Measurements from ENCODE around the gene CDCA7.
"Not testable (repeated sequence)": the region's sequence is repeated elsewhere in the genome, so short reads cannot be mapped to it uniquely, and the experiment has no call there.

CDCA7 gene

GRCh38 chr2:173354582-173355131 lies at the start of gene CDCA7:
Gene CDCA7 (plus strand): TSS chr2:173354872. CDS start chr2:173354964, 92 bp downstream.
- DNase-seq (ENCODE audit: low read depth) = peak; percentile 42

GRCh38 chr2:173305303-173305702 lies 49.4 kb upstream of the CDCA7 start:
- no peak for DNase-seq (ENCODE audit: low read depth)

GRCh38 chr2:173307293-173307692 lies 47.4 kb upstream of the CDCA7 start:
- no peak for DNase-seq (ENCODE audit: low read depth)

GRCh38 chr2:173309370-173309769 lies 45.3 kb upstream of the CDCA7 start:
- not testable (repeated sequence) for DNase-seq (ENCODE audit: low read depth)

GRCh38 chr2:173311844-173312606 lies 42.6 kb upstream of the CDCA7 start:
- DNase-seq (ENCODE audit: low read depth) = no peak

- DNase-seq (ENCODE audit: low read depth) = no peak
Measured at GRCh38 chr2:173323371-173323770, 31.3 kb upstream of the CDCA7 start.

GRCh38 chr2:173326806-173327205 lies 27.9 kb upstream of the CDCA7 start:
- peak; percentile 21 for DNase-seq (ENCODE audit: low read depth)

GRCh38 chr2:173327421-173327820 lies 27.3 kb upstream of the CDCA7 start:
- no peak for DNase-seq (ENCODE audit: low read depth)

GRCh38 chr2:173333003-173333402 lies 21.7 kb upstream of the CDCA7 start:
- DNase-seq (ENCODE audit: low read depth) = not testable (repeated sequence)

GRCh38 chr2:173339807-173340206 lies 14.9 kb upstream of the CDCA7 start:
- DNase-seq (ENCODE audit: low read depth) = no peak

- DNase-seq (ENCODE audit: low read depth) = no peak
Measured at GRCh38 chr2:173343921-173344320, 10.8 kb upstream of the CDCA7 start.

- peak; percentile 8 for DNase-seq (ENCODE audit: low read depth)
Measured at GRCh38 chr2:173346035-173346434, 8.6 kb upstream of the CDCA7 start.

GRCh38 chr2:173347305-173348168 lies 7.1 kb upstream of the CDCA7 start:
- DNase-seq (ENCODE audit: low read depth) = no peak

GRCh38 chr2:173349287-173349686 lies 5.4 kb upstream of the CDCA7 start:
- no peak for DNase-seq (ENCODE audit: low read depth)

- DNase-seq (ENCODE audit: low read depth) = no peak
Measured at GRCh38 chr2:173350383-173350782, 4.3 kb upstream of the CDCA7 start.

- peak; percentile 40 for DNase-seq (ENCODE audit: low read depth)
Measured at GRCh38 chr2:173351879-173352278, 2.8 kb upstream of the CDCA7 start.

- no peak for DNase-seq (ENCODE audit: low read depth)
Measured at GRCh38 chr2:173353556-173353955, 1.1 kb upstream of the CDCA7 start.

- peak; percentile 11 for DNase-seq (ENCODE audit: low read depth)
Measured at GRCh38 chr2:173354073-173354581, 545 bp upstream of the CDCA7 start.

GRCh38 chr2:173355132-173355865 lies 627 bp downstream of the CDCA7 start:
- peak; percentile 46 for DNase-seq (ENCODE audit: low read depth)

GRCh38 chr2:173355866-173356508 lies 1.3 kb downstream of the CDCA7 start:
- DNase-seq (ENCODE audit: low read depth) = peak; percentile 12

- DNase-seq (ENCODE audit: low read depth) = no peak
Measured at GRCh38 chr2:173357346-173357745, 2.7 kb downstream of the CDCA7 start.
